KMS-11 (cell line): ENCODE results near the gene CD247.

Experiments
- H2AFZ ChIP-seq: fragments of 200-600 bp; sonication (generic); 2 replicates; pipeline ENCODE4 v1.6.1; 2016; ENCODE audit warnings: antibody characterized with exemption, mixed run types, low read depth
- H3K27ac ChIP-seq: fragments of 200-600 bp; sonication (generic); 2 replicates; pipeline ENCODE4 v1.6.1; 2016; ENCODE audit warnings: mild to moderate bottlenecking, mixed run types
- H3K27me3 ChIP-seq: fragments of 200-600 bp; sonication (generic); 2 replicates; pipeline ENCODE4 v1.6.1; 2017; ENCODE audit warnings: mild to moderate bottlenecking, low read depth, mixed run types, moderate library complexity; ENCODE audit not compliant: insufficient read depth
- H3K36me3 ChIP-seq: fragments of 200-600 bp; sonication (generic); 2 replicates; pipeline ENCODE4 v1.6.1; 2017; ENCODE audit warnings: mild to moderate bottlenecking, mixed run types; ENCODE audit not compliant: insufficient read depth
- H3K4me1 ChIP-seq: fragments of 200-600 bp; sonication (generic); 2 replicates; pipeline ENCODE4 v1.6.1; 2016; ENCODE audit warnings: mild to moderate bottlenecking, low read depth, mixed run types; ENCODE audit not compliant: poor library complexity, severe bottlenecking
- H3K4me2 ChIP-seq: fragments of 200-600 bp; sonication (generic); 2 replicates; pipeline ENCODE4 v1.7.0; 2016; ENCODE audit warnings: mild to moderate bottlenecking, mixed run types
- H3K4me3 ChIP-seq: fragments of 200-600 bp; sonication (generic); IDR thresholded peaks from 2 replicates; pipeline ENCODE4 v1.6.1; 2017; ENCODE audit warnings: low read depth, low read length, mixed read lengths; ENCODE audit not compliant: insufficient read depth
- H3K79me2 ChIP-seq: fragments of 200-600 bp; sonication (generic); 2 replicates; pipeline ENCODE4 v1.6.1; 2016; ENCODE audit warnings: low read depth, mixed run types; ENCODE audit not compliant: insufficient read depth
- H3K9ac ChIP-seq: fragments of 200-600 bp; sonication (generic); 2 replicates; pipeline ENCODE4 v1.6.1; 2016; ENCODE audit warnings: mild to moderate bottlenecking, mixed run types
- H4K20me1 ChIP-seq: fragments of 200-600 bp; sonication (generic); 2 replicates; pipeline ENCODE4 v1.6.1; 2016; ENCODE audit warnings: mild to moderate bottlenecking, mixed run types; ENCODE audit not compliant: insufficient read depth
- CTCF ChIP-seq: fragments of 200-600 bp; sonication (generic); conservative IDR thresholded peaks from 2 replicates; pipeline ENCODE4 v1.6.1; 2017; ENCODE audit warnings: low read depth, mild to moderate bottlenecking, antibody characterized with exemption, low read length, moderate library complexity, mixed read lengths

The CD247 gene

DNA sequence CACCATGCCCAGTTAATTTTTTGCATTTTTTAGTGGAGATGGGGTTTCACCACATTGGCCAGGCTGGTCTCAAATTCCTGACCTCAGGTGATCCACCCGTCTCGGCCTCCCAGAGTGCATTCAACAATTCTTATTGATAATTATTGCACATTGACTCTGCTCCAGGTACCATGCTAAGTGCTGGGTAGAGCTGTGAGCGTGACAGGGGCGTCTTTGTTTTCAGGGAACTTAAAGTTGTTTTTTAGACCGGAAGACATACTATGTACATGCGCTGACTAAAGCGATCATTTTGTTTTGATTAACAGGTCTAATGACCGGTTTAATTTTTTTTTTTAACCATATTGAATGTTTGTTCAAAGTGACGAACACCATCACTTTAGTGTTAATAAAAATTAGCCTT is 4.0 kb downstream of the CD247 start:
- Histone ChIP-seq H4K20me1 (no peaks in the 10 kb centered on the region), H3K79me2 (no peaks in the 10 kb centered on the region), H3K4me3 (no peak overlapping the region), H3K36me3 (no peaks in the 10 kb centered on the region), H3K9ac (no peak overlapping the region), H3K27ac (no peak overlapping the region), H3K4me1 (no peaks in the 10 kb centered on the region), H3K27me3 (no peaks in the 10 kb centered on the region), H3K4me2 (no peak overlapping the region), H2AFZ (no peak overlapping the region)
- TF ChIP-seq CTCF, result no peak

GRCh38 chr1:167512046-167512654 is 6.2 kb downstream of the CD247 start:
- no peak overlapping the region for H3K4me2 ChIP-seq
- no peak overlapping the region for H3K4me3 ChIP-seq
- H3K9ac ChIP-seq, result no peak overlapping the region
- no peak overlapping the region for H3K27ac ChIP-seq
- no peaks in the 10 kb centered on the region for H4K20me1 ChIP-seq
- no peaks in the 10 kb centered on the region for H3K79me2 ChIP-seq
- H2AFZ ChIP-seq, result no peak overlapping the region
- H3K27me3 ChIP-seq, result no peaks in the 10 kb centered on the region
- no peak for TF ChIP-seq CTCF
- no peaks in the 10 kb centered on the region for H3K4me1 ChIP-seq
- no peaks in the 10 kb centered on the region for H3K36me3 ChIP-seq

DNA sequence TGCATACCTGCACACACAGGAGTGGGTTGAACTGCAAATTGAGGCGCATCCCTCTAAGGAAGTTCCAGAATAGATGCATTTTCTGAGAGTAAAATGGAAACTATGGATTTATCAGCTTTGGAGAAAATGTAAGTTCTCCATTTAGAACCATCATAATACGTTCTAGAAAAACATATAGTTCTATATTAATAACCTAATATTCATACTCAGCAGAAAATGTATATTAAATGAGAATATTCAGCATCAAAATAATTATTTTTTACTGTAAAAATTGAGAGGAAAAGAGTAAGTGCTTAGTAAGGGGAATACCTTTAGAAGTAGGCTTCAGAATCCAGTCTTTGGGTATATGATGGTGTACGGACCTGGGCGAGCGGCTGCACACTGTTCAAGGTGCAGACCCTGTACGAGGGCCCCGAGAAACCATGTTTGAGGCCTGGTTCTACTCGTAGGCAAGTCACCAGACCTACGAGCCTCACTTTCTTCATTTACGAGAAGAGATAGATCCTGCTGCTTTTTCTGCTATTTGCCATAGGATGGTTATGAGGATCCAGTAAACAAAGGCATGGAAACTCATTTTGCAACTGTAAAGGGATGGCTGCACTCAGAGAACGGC is 6.8 kb downstream of the CD247 start:
- Histone ChIP-seq H4K20me1 (no peaks in the 10 kb centered on the region), H3K79me2 (no peaks in the 10 kb centered on the region), H3K4me3 (no peak overlapping the region), H3K9ac (no peak overlapping the region), H3K36me3 (no peaks in the 10 kb centered on the region), H3K4me1 (no peaks in the 10 kb centered on the region), H3K27me3 (no peaks in the 10 kb centered on the region), H3K27ac (no peak overlapping the region), H2AFZ (no peak overlapping the region), H3K4me2 (no peak overlapping the region)
- no peak for TF ChIP-seq CTCF

DNA sequence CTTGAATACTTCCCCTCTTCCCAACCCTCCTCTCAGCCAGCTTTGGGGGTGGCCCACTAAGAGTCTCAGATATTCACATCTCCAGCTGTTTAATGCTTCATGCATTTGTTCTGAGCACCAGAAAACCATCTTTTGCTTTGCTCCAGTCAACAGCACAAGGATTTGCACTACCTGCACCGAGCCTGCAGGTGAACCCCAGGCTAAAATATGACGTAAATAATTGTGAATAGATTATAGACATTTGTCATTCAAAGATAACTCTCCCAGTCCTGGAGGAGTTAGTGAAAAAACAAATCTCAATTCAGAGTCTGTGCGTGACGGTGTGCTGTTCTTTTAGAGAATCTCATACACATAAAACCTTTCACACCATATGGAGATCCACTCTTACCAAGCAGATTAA is 7.4 kb downstream of the CD247 start:
- no peaks in the 10 kb centered on the region for H3K27me3 ChIP-seq
- no peaks in the 10 kb centered on the region for H4K20me1 ChIP-seq
- TF ChIP-seq CTCF, result no peak
- no peaks in the 10 kb centered on the region for H3K4me1 ChIP-seq
- H3K36me3 ChIP-seq, result no peaks in the 10 kb centered on the region
- H3K4me3 ChIP-seq, result no peak overlapping the region
- H3K9ac ChIP-seq, result no peak overlapping the region
- no peak overlapping the region for H3K27ac ChIP-seq
- no peak overlapping the region for H3K4me2 ChIP-seq
- H3K79me2 ChIP-seq, result no peaks in the 10 kb centered on the region
- H2AFZ ChIP-seq, result no peak overlapping the region
